Left lung (tissue), 10 donors: Measurements from ENCODE around the gene MTHFR. TPM values are rescaled to one million over a fixed set of nuclear protein-coding genes. Genes with fewer than 3 reads are reported as not detected.

Source experiments
- ATAC-seq: fragments of 200-7000 bp; cut with Tn5 transposase; one replicate; pipeline ENCODE4 v1.9.1; 2020; ENCODE audit warnings: moderate library complexity
- DNase-seq, 4 donors: peaks; one replicate each; pipeline ENCODE4 v3.0.0-alpha.2; 2013 to 2020
- H3K27ac ChIP-seq, 2 donors: fragments of 200-600 bp; sonication (generic) in 1 of 2; one replicate each; pipeline versions ENCODE4 v1.5.0 to v1.8.0; 2020 to 2021
- H3K27me3 ChIP-seq, 2 donors: fragments of 200-600 bp; sonication (generic) in 1 of 2; one replicate each; pipeline versions ENCODE4 v1.5.0 to v1.8.0; 2020 to 2021
- H3K36me3 ChIP-seq, 2 donors: fragments of 200-600 bp; sonication (generic) in 1 of 2; one replicate each; pipeline versions ENCODE4 v1.5.0 to v1.8.0; 2020 to 2021
- H3K4me1 ChIP-seq, 2 donors: fragments of 200-600 bp; one replicate each; pipeline ENCODE4 v1.8.0; 2021
- H3K4me3 ChIP-seq, 2 donors: fragments of 200-600 bp; sonication (generic) in 1 of 2; one replicate each; pipeline versions ENCODE4 v1.5.0 to v1.8.0; 2020 to 2021; ENCODE audit warnings: mild to moderate bottlenecking in 1 of 2
- H3K9me3 ChIP-seq, 2 donors: fragments of 200-600 bp; sonication (generic) in 1 of 2; one replicate each; pipeline versions ENCODE4 v1.5.0 to v1.8.0; 2020 to 2021
- CTCF ChIP-seq, 2 donors: fragments of 200-600 bp; sonication (generic) in 1 of 2; IDR thresholded peaks; one replicate each; pipeline versions ENCODE4 v1.5.0 to v1.8.0; 2021; ENCODE audit warnings: antibody characterized with exemption in 2 of 2
- intact Hi-C, 2 donors: fragments of 100-400 bp; cut with DNase I; formaldehyde crosslinking; loops; one replicate each; pipeline versions ENCODE4 v1.11.2 to v1.14.2; 2022
- polyA plus RNA-seq, 6 donors: library from polyadenylated mRNA; unstranded; fragments of 120-200 nt; gene quantifications; one replicate each; pipeline ENCODE4 v1.2.1, GENCODE V29; 2013; ENCODE audit not compliant: insufficient read length in 6 of 6
- total RNA-seq, 2 donors: library from RNA; stranded (reverse); fragmentation: NEBNext Ultra II Directional; extraction: Animal tissue kit (Norgen Biotek cat#: 25700); gene quantifications; one replicate each; pipeline ENCODE4 v1.2.1, GENCODE V29; 2021
- donor health status: DM: no; HTN: yes; CAD: no.
- donor health status: DM: no; HTN: no; CAD: no.

The MTHFR gene
- total and polyA plus RNA-seq, 8 donors = 16.5 to 44.5 (median 25.5) TPM

- peak overlapping the region in 1 of 2 donors; percentile 5 for H3K4me3 ChIP-seq
- DNase-seq (peak in 3 of 4 donors; percentile 39 to 94 (median 70)), ATAC-seq (peak; percentile 52)
- H3K27me3 ChIP-seq = no peaks in the 10 kb centered on the region
- peak overlapping the region; percentile 55 to 63 for H3K27ac ChIP-seq
- peak; percentile 89 for TF ChIP-seq CTCF (IDR thresholded peaks at IDR 0.05)
- peaks cover 0 to 16% of the 10 kb centered on the region in 2 donors for H3K36me3 ChIP-seq
- intact Hi-C loops = no loop called here
- no peaks in the 10 kb centered on the region for H3K9me3 ChIP-seq
- peaks cover 47 to 52% of the 10 kb centered on the region in 2 donors for H3K4me1 ChIP-seq
Measured at GRCh38 chr1:11784993-11785769, 20.6 kb downstream of the MTHFR start.

GRCh38 chr1:11784256-11784992 lies 21.3 kb downstream of the MTHFR start:
- H3K27ac ChIP-seq = peak overlapping the region; percentile 55 to 63
- no peaks in the 10 kb centered on the region for H3K9me3 ChIP-seq
- no peaks in the 10 kb centered on the region for H3K27me3 ChIP-seq
- H3K4me3 ChIP-seq = peak overlapping the region in 1 of 2 donors; percentile 5
- peaks cover 39 to 45% of the 10 kb centered on the region in 2 donors for H3K4me1 ChIP-seq
- DNase-seq (no peak), ATAC-seq (no peak)
- TF ChIP-seq CTCF (IDR thresholded peaks at IDR 0.05) = no peak
- intact Hi-C loops = no loop called here
- H3K36me3 ChIP-seq = peaks cover 0 to 8% of the 10 kb centered on the region in 2 donors

GRCh38 chr1:11783556-11783955 lies 22.2 kb downstream of the MTHFR start:
- no peak for TF ChIP-seq CTCF (IDR thresholded peaks at IDR 0.05)
- ATAC-seq = no peak
- no peaks in the 10 kb centered on the region for H3K9me3 ChIP-seq
- no peaks in the 10 kb centered on the region for H3K27me3 ChIP-seq
- H3K4me3 ChIP-seq = no peak overlapping the region
- H3K36me3 ChIP-seq = no peaks in the 10 kb centered on the region
- intact Hi-C loops = no loop called here
- DNase-seq = no peak
- H3K4me1 ChIP-seq = peaks cover 31 to 36% of the 10 kb centered on the region in 2 donors
- no peak overlapping the region for H3K27ac ChIP-seq

- Histone ChIP-seq H3K27ac (no peak overlapping the region), H3K27me3 (no peaks in the 10 kb centered on the region), H3K4me1 (peaks cover 17 to 23% of the 10 kb centered on the region in 2 donors), H3K9me3 (no peaks in the 10 kb centered on the region), H3K36me3 (no peaks in the 10 kb centered on the region), H3K4me3 (no peak overlapping the region)
- intact Hi-C loops = no loop called here
- ATAC-seq (no peak), DNase-seq (no peak)
- TF ChIP-seq CTCF (IDR thresholded peaks at IDR 0.05) = no peak
Measured at GRCh38 chr1:11782127-11782708, 23.5 kb downstream of the MTHFR start.

GRCh38 chr1:11781297-11781696 lies 24.5 kb downstream of the MTHFR start:
- no peak for TF ChIP-seq CTCF (IDR thresholded peaks at IDR 0.05)
- intact Hi-C loops = no loop called here
- Histone ChIP-seq H3K27ac (no peak overlapping the region), H3K4me3 (no peak overlapping the region), H3K9me3 (no peaks in the 10 kb centered on the region), H3K4me1 (peaks cover 10 to 16% of the 10 kb centered on the region in 2 donors), H3K36me3 (no peaks in the 10 kb centered on the region), H3K27me3 (no peaks in the 10 kb centered on the region)
- no peak for DNase-seq
- ATAC-seq = no peak
